ENCODE data around the gene UBE2O. TPM values are rescaled to one million over a fixed set of nuclear protein-coding genes. Genes with fewer than 3 reads are reported as not detected.
"Not testable (repeated sequence)": the region's sequence is repeated elsewhere in the genome, so short reads cannot be mapped to it uniquely, and the experiment has no call there.

UBE2O gene
- total RNA-seq, 2 donors from 2014 or later, result 46.7 to 66.9 TPM

DNA sequence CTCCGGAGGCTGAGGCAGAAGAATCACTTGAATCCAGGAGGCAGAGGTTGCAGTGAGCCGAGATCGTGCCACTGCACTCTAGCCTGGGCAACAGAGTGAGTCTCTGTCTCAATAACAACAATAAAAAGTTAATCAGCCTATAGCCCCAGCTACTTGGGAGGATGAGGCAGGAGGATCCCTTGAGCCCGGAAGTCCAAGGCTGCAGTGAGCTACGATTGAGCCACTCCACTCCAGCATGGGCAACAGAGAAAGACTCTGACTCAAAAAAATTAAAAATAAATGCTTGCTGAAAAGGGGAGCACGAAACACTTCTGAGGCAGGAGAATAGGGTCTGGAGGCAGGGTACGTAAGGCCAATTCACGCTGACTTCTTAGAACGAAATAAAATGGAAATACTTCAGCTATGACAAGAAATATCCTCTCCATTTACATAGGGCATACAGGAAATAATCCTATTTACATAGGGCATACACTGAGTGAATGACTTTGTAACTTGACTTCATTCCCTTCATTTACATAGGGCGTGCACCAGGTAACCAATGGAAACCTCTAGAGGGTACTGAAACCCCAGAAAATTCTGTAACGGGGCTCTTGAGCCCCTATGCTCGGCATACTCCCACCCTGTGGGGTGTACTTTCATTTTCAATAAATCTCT is 96.0 kb downstream of the UBE2O start:
- no peak overlapping the region for H3K4me3 Mint-ChIP-seq
- no peaks in the 10 kb centered on the region for H3K36me3 Mint-ChIP-seq
- H3K27ac Mint-ChIP-seq, result no peak overlapping the region
- DNase-seq (ENCODE audit: low spot score) (no peak), ATAC-seq (no peak)
- H3K27me3 Mint-ChIP-seq, result peaks cover 0 to 3% of the 10 kb centered on the region in 2 donors
- H3K9me3 Mint-ChIP-seq, result no peaks in the 10 kb centered on the region
- H3K4me1 Mint-ChIP-seq (ENCODE audit: low read depth in 2 of 2), result peaks cover 15 to 33% of the 10 kb centered on the region in 2 donors

DNA sequence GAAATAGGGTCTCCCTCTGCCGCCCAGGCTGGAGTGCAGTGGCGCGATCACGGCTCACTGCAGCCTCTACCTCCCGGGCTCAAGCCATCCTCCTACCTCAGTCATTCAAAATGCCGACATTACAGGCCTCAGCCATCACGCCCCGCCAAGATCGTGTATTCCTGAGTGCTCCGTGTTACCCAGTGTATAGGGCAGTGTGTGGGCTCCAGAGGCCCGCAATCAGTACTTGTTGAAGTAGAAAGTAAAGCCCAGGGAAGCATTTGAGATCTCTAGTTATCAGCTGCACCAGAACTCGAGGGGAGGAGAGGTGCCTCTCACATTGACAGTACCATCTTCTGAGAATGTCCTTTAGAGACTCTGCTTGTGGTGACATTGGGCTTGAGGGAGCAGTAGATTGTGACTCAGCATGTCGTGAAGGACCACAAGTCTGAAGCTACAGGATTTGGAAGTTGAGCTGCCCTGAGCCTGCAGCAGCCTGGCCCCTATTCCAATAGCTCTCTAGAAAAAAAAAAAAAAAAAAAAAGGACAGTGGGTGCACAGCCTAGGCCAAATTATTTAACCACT is 98.1 kb downstream of the UBE2O start:
- Mint-ChIP-seq H3K36me3 (no peaks in the 10 kb centered on the region), H3K27ac (peak overlapping the region; percentile 94 to 97), H3K4me3 (peak overlapping the region; percentile 95), H3K9me3 (no peaks in the 10 kb centered on the region), H3K4me1 (ENCODE audit: low read depth in 2 of 2) (peaks cover 22 to 38% of the 10 kb centered on the region in 2 donors), H3K27me3 (no peaks in the 10 kb centered on the region)
- ATAC-seq (no peak), DNase-seq (ENCODE audit: low spot score) (no peak)

DNA sequence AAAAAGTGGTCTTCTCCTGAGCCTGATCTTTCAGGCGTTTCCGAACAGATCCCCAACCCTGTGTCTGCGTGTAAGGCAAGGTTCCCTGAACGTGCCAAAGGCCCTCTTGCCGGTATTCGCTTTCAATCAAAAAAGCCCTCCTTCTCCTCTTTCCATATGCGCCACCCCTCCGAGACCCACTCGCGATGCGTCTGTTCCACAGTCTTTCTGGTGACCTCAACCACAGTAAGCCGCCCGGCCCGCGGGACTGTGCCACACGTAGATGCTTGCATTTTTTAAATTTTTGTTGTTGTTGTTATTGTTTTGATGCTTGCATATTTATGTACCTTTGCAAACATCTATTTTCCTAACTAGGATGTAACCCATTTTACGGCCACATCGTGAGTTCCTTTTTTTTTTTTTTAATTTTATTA is 98.6 kb downstream of the UBE2O start:
- Mint-ChIP-seq H3K9me3 (no peaks in the 10 kb centered on the region), H3K27ac (peak overlapping the region; percentile 94 to 97), H3K36me3 (no peaks in the 10 kb centered on the region), H3K4me1 (ENCODE audit: low read depth in 2 of 2) (peaks cover 22 to 38% of the 10 kb centered on the region in 2 donors), H3K27me3 (no peaks in the 10 kb centered on the region), H3K4me3 (peak overlapping the region; percentile 95)
- ATAC-seq (no peak), DNase-seq (ENCODE audit: low spot score) (no peak)

- Mint-ChIP-seq H3K4me3 (peak within 1 kb of the TSS; percentile 95), H3K36me3 (no peaks in the 10 kb centered on the region), H3K9me3 (no peaks in the 10 kb centered on the region), H3K27ac (peak within 1 kb of the TSS; percentile 94 to 97), H3K4me1 (ENCODE audit: low read depth in 2 of 2) (peaks cover 22 to 38% of the 10 kb centered on the region in 2 donors), H3K27me3 (no peaks in the 10 kb centered on the region)
- ATAC-seq (peak; percentile 96 to 98), DNase-seq (ENCODE audit: low spot score) (peak; percentile 88)
Measured at GRCh38 chr17:76353599-76354316, 99.2 kb downstream of the UBE2O start, which contains the start of gene PRPSAP1. Gene PRPSAP1 (minus strand): TSS chr17:76353916. CDS start chr17:76353703, 213 bp downstream.

DNA sequence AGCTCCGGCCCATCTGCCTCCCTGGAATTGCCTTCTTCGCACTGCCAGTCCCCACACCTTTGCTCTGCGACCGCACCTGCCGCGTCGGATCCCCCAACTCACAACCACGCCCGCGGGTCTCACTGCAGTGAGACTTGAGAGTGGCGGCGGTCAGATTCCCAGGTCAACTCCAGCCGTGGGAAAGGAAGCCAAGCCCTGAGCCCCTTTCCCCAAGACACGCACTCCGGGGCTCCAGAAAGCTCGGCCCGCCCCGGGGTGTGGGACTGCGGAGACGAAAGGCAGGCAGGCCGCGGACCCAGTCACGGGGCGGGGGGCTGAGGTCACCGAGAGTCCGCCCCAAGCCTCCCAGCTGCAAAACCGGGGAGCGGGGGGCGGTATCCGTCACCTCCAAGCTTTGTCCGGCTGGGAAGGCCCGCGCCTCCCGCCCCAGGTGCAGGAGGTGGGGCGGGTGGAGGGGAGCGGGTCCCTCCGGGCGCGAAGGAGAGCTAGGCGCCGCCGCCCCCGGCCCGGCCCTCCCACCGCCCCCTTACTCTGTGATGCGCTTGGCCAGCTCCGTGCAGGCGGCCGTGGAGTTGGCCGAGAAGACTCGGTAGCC is 99.9 kb downstream of the UBE2O start:
- ATAC-seq, result peak; percentile 1 to 10
- H3K4me3 Mint-ChIP-seq, result peak overlapping the region; percentile 95
- no peak for DNase-seq (ENCODE audit: low spot score)
- H3K27ac Mint-ChIP-seq, result peak overlapping the region; percentile 22 to 97
- no peaks in the 10 kb centered on the region for H3K36me3 Mint-ChIP-seq
- peaks cover 22 to 38% of the 10 kb centered on the region in 2 donors for H3K4me1 Mint-ChIP-seq (ENCODE audit: low read depth in 2 of 2)
- no peaks in the 10 kb centered on the region for H3K9me3 Mint-ChIP-seq
- no peaks in the 10 kb centered on the region for H3K27me3 Mint-ChIP-seq

DNA sequence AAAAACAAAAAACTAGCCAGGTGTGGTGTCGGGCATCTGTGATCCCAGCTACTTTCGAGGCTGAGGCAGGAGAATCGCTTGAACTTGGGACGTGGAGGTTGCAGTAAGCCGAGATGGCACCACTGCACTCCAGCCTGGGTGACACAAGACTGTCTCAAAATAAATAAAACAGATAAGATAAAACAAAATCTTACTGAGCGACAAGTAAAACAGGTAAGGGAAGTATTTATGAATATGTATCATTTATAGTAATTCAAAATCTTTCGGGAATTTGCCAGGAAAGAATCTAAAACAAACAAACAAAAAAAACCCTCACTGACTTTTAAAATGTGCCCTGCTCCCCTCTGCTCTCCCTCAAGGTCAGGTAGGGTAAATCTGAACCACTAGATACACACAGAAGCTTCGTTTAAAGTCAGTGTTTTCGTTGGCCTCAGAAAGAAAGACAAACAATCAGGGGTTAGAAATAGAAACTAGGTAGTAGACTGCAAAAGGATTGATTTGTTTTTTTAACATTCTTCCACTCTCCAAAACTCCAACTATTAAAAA is 101.4 kb downstream of the UBE2O start:
- H3K9me3 Mint-ChIP-seq, result no peaks in the 10 kb centered on the region
- DNase-seq (ENCODE audit: low spot score), result no peak
- no peak for ATAC-seq
- peak overlapping the region; percentile 93 for H3K4me3 Mint-ChIP-seq
- H3K27me3 Mint-ChIP-seq, result no peaks in the 10 kb centered on the region
- H3K36me3 Mint-ChIP-seq, result peaks cover 12% of the 10 kb centered on the region
- peaks cover 26 to 28% of the 10 kb centered on the region in 2 donors for H3K4me1 Mint-ChIP-seq (ENCODE audit: low read depth in 2 of 2)
- peak overlapping the region in 1 of 2 donors; percentile 22 for H3K27ac Mint-ChIP-seq

- Mint-ChIP-seq H3K4me3 (no peak overlapping the region), H3K27me3 (no peaks in the 10 kb centered on the region), H3K9me3 (no peaks in the 10 kb centered on the region), H3K36me3 (peaks cover 21% of the 10 kb centered on the region), H3K27ac (peak overlapping the region in 1 of 2 donors; percentile 31), H3K4me1 (ENCODE audit: low read depth in 2 of 2) (peaks cover 26 to 28% of the 10 kb centered on the region in 2 donors)
- ATAC-seq, result no peak
- no peak for DNase-seq (ENCODE audit: low spot score)
Measured at GRCh38 chr17:76350463-76350862, 102.5 kb downstream of the UBE2O start.

- H3K9me3 Mint-ChIP-seq; DNase-seq (ENCODE audit: low spot score); ATAC-seq; H3K27ac Mint-ChIP-seq; H3K4me3 Mint-ChIP-seq; H3K27me3 Mint-ChIP-seq: not testable (repeated sequence)
- H3K4me1 Mint-ChIP-seq (ENCODE audit: low read depth in 2 of 2), result peaks cover 5 to 11% of the 10 kb centered on the region in 2 donors
- peaks cover 26% of the 10 kb centered on the region for H3K36me3 Mint-ChIP-seq
Measured at GRCh38 chr17:76346936-76347335, 106.0 kb downstream of the UBE2O start.

DNA sequence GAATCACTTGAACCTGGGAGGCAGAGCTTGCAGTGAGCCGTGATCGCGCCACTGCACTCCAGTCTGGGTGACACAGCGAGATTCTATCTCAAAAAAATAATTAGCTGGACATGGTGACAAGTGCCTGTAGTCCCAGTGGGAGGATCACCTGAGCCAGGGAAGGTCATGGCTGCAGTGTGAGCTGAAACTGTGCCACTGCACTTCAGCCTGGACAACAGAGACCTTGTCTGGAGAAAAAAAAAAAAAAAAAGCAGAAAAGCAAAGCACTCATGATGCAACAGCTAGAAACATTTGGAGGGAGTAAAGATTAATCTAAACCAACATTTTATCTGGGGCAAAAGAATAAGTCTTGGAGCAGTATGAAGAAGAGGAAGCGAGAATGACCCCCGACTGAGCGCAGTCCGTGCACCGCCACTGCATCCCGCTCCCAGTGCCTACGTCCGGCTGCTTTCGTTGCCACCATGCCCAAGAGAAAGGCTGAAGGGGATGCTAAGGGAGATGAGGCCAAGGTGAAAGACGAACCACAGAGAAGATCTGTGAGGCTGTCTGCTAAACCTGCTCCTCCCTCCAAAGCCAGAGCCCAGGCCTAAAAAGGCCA is 107.5 kb downstream of the UBE2O start:
- H3K27ac Mint-ChIP-seq, result no peak overlapping the region
- peaks cover 0 to 7% of the 10 kb centered on the region in 2 donors for H3K4me1 Mint-ChIP-seq (ENCODE audit: low read depth in 2 of 2)
- no peak for ATAC-seq
- H3K4me3 Mint-ChIP-seq, result no peak overlapping the region
- peaks cover 28% of the 10 kb centered on the region for H3K36me3 Mint-ChIP-seq
- DNase-seq (ENCODE audit: low spot score), result no peak
- no peaks in the 10 kb centered on the region for H3K27me3 Mint-ChIP-seq
- H3K9me3 Mint-ChIP-seq, result no peaks in the 10 kb centered on the region

- ATAC-seq, result no peak
- Mint-ChIP-seq H3K4me3 (no peak overlapping the region), H3K27me3 (no peaks in the 10 kb centered on the region), H3K9me3 (no peaks in the 10 kb centered on the region), H3K4me1 (ENCODE audit: low read depth in 2 of 2) (peaks cover 0 to 7% of the 10 kb centered on the region in 2 donors), H3K27ac (no peak overlapping the region), H3K36me3 (peaks cover 28% of the 10 kb centered on the region)
- DNase-seq (ENCODE audit: low spot score), result no peak
Measured at GRCh38 chr17:76343106-76343505, 109.8 kb downstream of the UBE2O start.

GRCh38 chr17:76341301-76341700 is 111.7 kb downstream of the UBE2O start:
- Mint-ChIP-seq H3K4me3 (no peak overlapping the region), H3K4me1 (ENCODE audit: low read depth in 2 of 2) (peaks cover 0 to 7% of the 10 kb centered on the region in 2 donors), H3K9me3 (no peaks in the 10 kb centered on the region), H3K36me3 (peaks cover 14% of the 10 kb centered on the region), H3K27me3 (no peaks in the 10 kb centered on the region), H3K27ac (no peak overlapping the region)
- no peak for ATAC-seq
- no peak for DNase-seq (ENCODE audit: low spot score)
